Measurements from ENCODE around the gene SMURF1.

Gene SMURF1

DNA sequence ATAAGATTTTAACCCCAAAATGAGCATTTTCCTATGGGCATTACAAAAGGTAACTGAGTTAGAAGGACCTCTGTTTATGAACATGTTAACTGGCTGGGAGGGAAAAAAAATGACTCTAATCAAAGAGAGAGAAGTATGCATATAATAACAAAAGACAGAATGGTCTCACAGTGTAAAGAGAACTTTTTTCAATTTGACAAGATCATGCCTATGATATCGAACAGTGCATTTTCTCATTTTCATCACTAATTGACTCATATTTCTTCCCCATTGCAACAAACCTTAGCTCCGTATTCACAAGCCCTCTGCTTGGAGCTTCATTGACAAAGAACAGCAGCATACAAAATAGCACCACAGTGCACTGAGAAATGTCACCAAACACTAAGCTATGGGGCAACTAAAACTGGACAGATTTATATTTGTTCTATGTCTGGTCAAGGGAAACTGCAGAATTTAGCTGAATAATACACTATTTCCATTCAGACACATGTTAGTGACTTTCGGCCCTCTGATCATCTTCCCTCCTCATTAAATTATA, 45.6 kb downstream of the SMURF1 start:
- TF ChIP-seq, protein P1, sequence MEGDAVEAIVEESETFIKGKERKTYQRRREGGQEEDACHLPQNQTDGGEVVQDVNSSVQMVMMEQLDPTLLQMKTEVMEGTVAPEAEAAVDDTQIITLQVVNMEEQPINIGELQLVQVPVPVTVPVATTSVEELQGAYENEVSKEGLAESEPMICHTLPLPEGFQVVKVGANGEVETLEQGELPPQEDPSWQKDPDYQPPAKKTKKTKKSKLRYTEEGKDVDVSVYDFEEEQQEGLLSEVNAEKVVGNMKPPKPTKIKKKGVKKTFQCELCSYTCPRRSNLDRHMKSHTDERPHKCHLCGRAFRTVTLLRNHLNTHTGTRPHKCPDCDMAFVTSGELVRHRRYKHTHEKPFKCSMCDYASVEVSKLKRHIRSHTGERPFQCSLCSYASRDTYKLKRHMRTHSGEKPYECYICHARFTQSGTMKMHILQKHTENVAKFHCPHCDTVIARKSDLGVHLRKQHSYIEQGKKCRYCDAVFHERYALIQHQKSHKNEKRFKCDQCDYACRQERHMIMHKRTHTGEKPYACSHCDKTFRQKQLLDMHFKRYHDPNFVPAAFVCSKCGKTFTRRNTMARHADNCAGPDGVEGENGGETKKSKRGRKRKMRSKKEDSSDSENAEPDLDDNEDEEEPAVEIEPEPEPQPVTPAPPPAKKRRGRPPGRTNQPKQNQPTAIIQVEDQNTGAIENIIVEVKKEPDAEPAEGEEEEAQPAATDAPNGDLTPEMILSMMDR (IDR thresholded peaks at IDR 0.05) = no peak
- no peak for DNase-seq (ENCODE audit: low spot score)
- Histone ChIP-seq H3K4me3 (peak overlapping the region; percentile 13), H3K27ac (peak overlapping the region; percentile 55 to 84)

GRCh38 chr7:99097730-99098129, 46.2 kb downstream of the SMURF1 start:
- peak overlapping the region; percentile 13 to 33 for H3K27ac ChIP-seq
- no peak overlapping the region for H3K4me3 ChIP-seq
- DNase-seq (ENCODE audit: low spot score) = no peak
- TF ChIP-seq, protein P1 (IDR thresholded peaks at IDR 0.05) = no peak

DNA sequence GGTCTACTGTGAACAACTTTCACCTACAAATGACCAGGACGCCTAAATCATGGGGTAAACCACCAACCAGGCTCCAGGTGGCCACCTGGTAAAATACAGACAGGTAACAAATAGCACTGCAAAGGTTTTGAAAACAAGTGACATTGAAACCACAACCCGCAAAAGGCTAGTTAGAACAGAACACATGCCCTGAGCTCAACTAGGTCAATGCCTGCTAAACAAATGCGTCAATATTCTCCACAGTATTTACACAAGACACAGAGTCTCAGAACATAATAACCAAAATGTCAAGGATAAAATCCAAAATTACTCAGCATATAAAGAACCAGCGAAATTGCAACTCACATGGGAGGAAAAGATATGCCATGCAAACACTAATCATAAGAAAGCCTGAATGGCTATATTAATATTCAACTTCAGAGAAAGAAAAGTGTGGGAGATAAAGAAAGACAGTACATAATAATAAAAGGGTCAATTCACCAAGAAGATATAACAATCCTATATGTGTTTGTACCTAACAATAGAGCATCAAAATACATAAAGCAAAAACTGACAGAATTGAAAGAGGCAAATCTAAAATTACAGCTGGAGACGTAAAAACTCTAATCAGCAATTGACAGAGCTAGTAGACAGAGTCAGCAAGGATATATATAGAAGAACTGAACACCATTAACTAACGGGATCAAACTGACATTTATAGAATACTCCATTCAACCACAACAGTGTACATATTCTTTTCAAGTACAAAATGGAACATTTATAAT, 47.6 kb downstream of the SMURF1 start:
- H3K4me3 ChIP-seq = peak overlapping the region; percentile 45
- TF ChIP-seq, protein P1 (IDR thresholded peaks at IDR 0.05) = no peak
- H3K27ac ChIP-seq = peak overlapping the region; percentile 80 to 91
- DNase-seq (ENCODE audit: low spot score) = no peak

GRCh38 chr7:99095698-99096097, 48.2 kb downstream of the SMURF1 start:
- TF ChIP-seq, protein P1 (IDR thresholded peaks at IDR 0.05) = no peak
- no peak for DNase-seq (ENCODE audit: low spot score)
- peak overlapping the region; percentile 80 to 91 for H3K27ac ChIP-seq
- peak overlapping the region; percentile 45 for H3K4me3 ChIP-seq

DNA sequence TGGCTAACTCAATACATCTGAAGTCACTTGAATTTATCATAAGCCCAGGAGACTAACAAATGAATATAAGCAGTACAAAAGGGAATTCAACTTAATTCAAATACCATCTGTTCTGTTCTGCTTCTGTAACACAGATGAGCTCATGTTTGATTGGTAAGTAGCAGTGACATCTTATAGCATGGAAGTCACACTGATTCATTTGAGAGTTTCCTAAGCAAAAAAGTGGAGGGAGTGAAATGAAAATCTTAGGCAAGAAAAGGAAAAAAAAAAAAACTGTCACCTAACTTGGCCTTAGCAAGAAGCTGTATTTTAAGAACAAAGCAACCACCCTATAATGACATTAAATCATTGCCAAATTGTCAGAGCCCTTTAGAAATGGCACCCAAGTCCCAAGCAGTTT, 49.5 kb downstream of the SMURF1 start:
- Histone ChIP-seq H3K4me3 (no peak overlapping the region), H3K27ac (peak overlapping the region in 1 of 2 donors; percentile 91)
- TF ChIP-seq, protein P1 (IDR thresholded peaks at IDR 0.05) = no peak
- no peak for DNase-seq (ENCODE audit: low spot score)

DNA sequence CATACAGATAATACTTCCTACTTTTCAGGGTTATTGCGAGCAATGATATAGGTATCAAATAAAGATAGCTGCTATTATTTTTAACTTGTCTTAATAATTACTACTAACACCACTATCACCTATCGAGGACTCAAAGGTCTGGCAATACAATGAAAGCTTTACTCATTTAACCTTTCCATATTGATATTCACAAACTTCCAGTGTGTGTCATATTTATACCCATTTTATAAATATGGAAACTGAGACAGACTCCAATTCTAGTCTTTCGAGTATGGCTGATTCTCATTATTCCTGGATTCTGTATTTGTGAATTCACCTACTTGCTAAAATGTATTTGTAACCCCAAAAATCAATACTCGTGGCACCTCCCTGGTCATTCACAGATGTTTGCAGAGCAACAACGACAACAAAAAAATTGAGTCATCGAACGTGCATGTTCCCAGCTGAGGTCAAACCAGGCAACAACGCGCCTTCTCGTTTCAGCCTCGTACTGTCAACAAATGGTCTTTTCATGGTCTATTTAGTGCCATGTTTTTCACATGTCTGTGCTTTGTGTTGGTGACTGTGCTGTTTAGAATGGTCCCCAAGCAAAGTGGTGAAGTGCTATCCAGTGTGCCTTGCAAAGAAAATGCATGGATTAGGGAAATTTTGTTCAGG, 51.7 kb downstream of the SMURF1 start:
- H3K27ac ChIP-seq = peak overlapping the region in 1 of 2 donors; percentile 18
- TF ChIP-seq, protein P1 (IDR thresholded peaks at IDR 0.05) = no peak
- no peak for DNase-seq (ENCODE audit: low spot score)

More for the DNA sequence above, 51.7 kb downstream of the SMURF1 start:
- no peak overlapping the region for H3K4me3 ChIP-seq
